GM23248 (cell line): ENCODE measurements around the gene APH1B. TPM values are rescaled to one million over a fixed set of nuclear protein-coding genes. Genes with fewer than 3 reads are reported as not detected.
A peak's percentile ranks its signal among the peaks of the same experiment; 100 is the strongest.

Experiments
- DNase-seq: peaks from one replicate; pipeline ENCODE4 v3.0.0-alpha.2; 2015
- H2AFZ ChIP-seq: fragments of 200-600 bp; sonication (generic); 2 replicates; pipeline ENCODE4 v1.6.1; 2016; ENCODE audit warnings: antibody characterized with exemption
- H3F3A ChIP-seq: fragments of 200-600 bp; sonication (generic); 2 replicates; pipeline ENCODE4 v1.6.1; 2016; ENCODE audit warnings: mild to moderate bottlenecking, antibody characterized with exemption, mixed run types; ENCODE audit not compliant: insufficient read depth
- H3K27ac ChIP-seq: fragments of 200-600 bp; sonication (generic); 2 replicates; pipeline ENCODE4 v1.5.1; 2016; ENCODE audit warnings: mild to moderate bottlenecking
- H3K27me3 ChIP-seq: fragments of 200-600 bp; sonication (generic); replicated peaks from 2 replicates; pipeline ENCODE4 v1.6.1; 2016; ENCODE audit warnings: mild to moderate bottlenecking; ENCODE audit not compliant: insufficient read depth
- H3K36me3 ChIP-seq: fragments of 200-600 bp; sonication (generic); 2 replicates; pipeline ENCODE4 v1.6.1; 2016; ENCODE audit warnings: low read depth, mild to moderate bottlenecking
- H3K4me1 ChIP-seq: fragments of 200-600 bp; sonication (generic); 2 replicates; pipeline ENCODE4 v1.6.1; 2016; ENCODE audit warnings: mild to moderate bottlenecking; ENCODE audit not compliant: insufficient read depth
- H3K4me2 ChIP-seq: fragments of 200-600 bp; sonication (generic); one replicate; pipeline ENCODE4 v1.6.1; 2016; ENCODE audit warnings: mild to moderate bottlenecking; ENCODE audit not compliant: unreplicated experiment
- H3K4me3 ChIP-seq: fragments of 200-600 bp; sonication (generic); 2 replicates; pipeline ENCODE4 v1.5.1; 2016; ENCODE audit warnings: mild to moderate bottlenecking
- H3K79me2 ChIP-seq: fragments of 200-600 bp; sonication (generic); 2 replicates; pipeline ENCODE4 v1.6.1; 2016; ENCODE audit warnings: mild to moderate bottlenecking; ENCODE audit not compliant: insufficient read depth
- H3K9ac ChIP-seq: fragments of 200-600 bp; sonication (generic); 2 replicates; pipeline ENCODE4 v1.6.1; 2016; ENCODE audit warnings: mild to moderate bottlenecking
- H3K9me2 ChIP-seq: fragments of 200-600 bp; sonication (generic); 2 replicates; pipeline ENCODE4 v1.6.1; 2016; ENCODE audit warnings: mixed run types, mild to moderate bottlenecking, moderate library complexity; ENCODE audit not compliant: insufficient read depth
- H3K9me3 ChIP-seq: fragments of 200-600 bp; sonication (generic); one replicate; pipeline ENCODE4 v1.6.1; 2017; ENCODE audit warnings: low read depth
- H4K20me1 ChIP-seq: fragments of 200-600 bp; sonication (generic); 2 replicates; pipeline ENCODE4 v1.6.0; 2016; ENCODE audit not compliant: insufficient read depth
- EZH2 ChIP-seq: fragments of 200-600 bp; sonication (generic); IDR thresholded peaks from 2 replicates; pipeline ENCODE4 v1.6.1; 2018; ENCODE audit warnings: antibody characterized with exemption, mild to moderate bottlenecking; ENCODE audit not compliant: insufficient read depth, poor library complexity, severe bottlenecking
- EZH2phosphoT487 ChIP-seq: fragments of 200-600 bp; sonication (generic); IDR thresholded peaks from 2 replicates; pipeline ENCODE4 v1.6.1; 2018; ENCODE audit warnings: antibody characterized with exemption, moderate library complexity, mild to moderate bottlenecking, low read depth; ENCODE audit not compliant: insufficient read depth
- WGBS, 2 experiments: methylation state at CpG; one replicate each; pipeline ENCODE4 v1.1.6; 2015 to 2017; ENCODE audit warnings: low lambda C conversion rate in 2 of 2, low coverage in 1 of 2; ENCODE audit errors: missing lambda C conversion rate in 2 of 2; 5-methylcytosine and 5-hydroxymethylcytosine counted together
- in situ Hi-C: fragments of 300-500 bp; cut with MboI; formaldehyde crosslinking; loops from 2 replicates; pipeline ENCODE4 v1.15.0; 2020
- polyA plus RNA-seq: library from polyadenylated mRNA; unstranded; fragments of >200 nt; fragmentation: Nextera tagmentation; extraction: Ambion mirVana; gene quantifications from 2 replicates; pipeline ENCODE4 v1.2.1, GENCODE V29; 2016
- total RNA-seq: library from RNA; depleted of rRNA; stranded (reverse); fragments of >200 nt; shearing (Covaris generic); gene quantifications from 2 replicates; pipeline ENCODE4 v1.2.3, GENCODE V29; 2014

APH1B gene
- total and polyA plus RNA-seq, 2 experiments from 2014 or later, result 15.8 to 40.5 TPM

GRCh38 chr15:63244976-63245645 lies 32.3 kb upstream of the APH1B start:
- H3K9ac ChIP-seq, result peak overlapping the region; percentile 61

GRCh38 chr15:63246691-63247469 lies 30.5 kb upstream of the APH1B start:
- Histone ChIP-seq H3K4me3 (no peak overlapping the region), H3K4me2 (peak overlapping the region; percentile 66), H3K79me2 (peaks cover 13% of the 10 kb centered on the region), H3K27me3 (no peaks in the 10 kb centered on the region), H2AFZ (no peak overlapping the region), H3K9me2 (no peaks in the 10 kb centered on the region), H3K9me3 (no peaks in the 10 kb centered on the region), H4K20me1 (no peaks in the 10 kb centered on the region), H3K27ac (peak overlapping the region; percentile 83), H3F3A (peaks cover 77% of the 10 kb centered on the region), H3K36me3 (peaks cover under 1% of the 10 kb centered on the region; the same call in 1 of the 2 replicates), H3K4me1 (peaks cover 76% of the 10 kb centered on the region), H3K9ac (0 out of 2 replicates have a peak overlapping the region, but pooled peaks have one; percentile 23)
- peak; percentile 94 for DNase-seq
- in situ Hi-C loops, result no loop called here
- TF ChIP-seq EZH2phosphoT487 (no peak), EZH2 (no peak)
- 56 to 62% methylated on average over 5 of the region's 5 CpGs for WGBS, 2 experiments

More at GRCh38 chr15:63244976-63245645, 32.3 kb upstream of the APH1B start:
- in situ Hi-C loops, result no loop called here
- DNase-seq, result peak; percentile 64
- peak overlapping the region; percentile 30 for H3K4me3 ChIP-seq
- no peaks in the 10 kb centered on the region for H3K27me3 ChIP-seq
- no peak for TF ChIP-seq EZH2
- no peak for TF ChIP-seq EZH2phosphoT487
- no peaks in the 10 kb centered on the region; the same call in 1 of the 2 replicates for H3K36me3 ChIP-seq
- peaks cover 31% of the 10 kb centered on the region for H3K79me2 ChIP-seq
- no peaks in the 10 kb centered on the region for H3K9me2 ChIP-seq
- H3K4me1 ChIP-seq, result peaks cover 63% of the 10 kb centered on the region
- 32 to 37% methylated on average over 5 of the region's 5 CpGs for WGBS, 2 experiments
- no peak overlapping the region for H2AFZ ChIP-seq
- peak overlapping the region; percentile 73 for H3K4me2 ChIP-seq
- no peaks in the 10 kb centered on the region for H3K9me3 ChIP-seq
- no peaks in the 10 kb centered on the region for H4K20me1 ChIP-seq
- H3F3A ChIP-seq, result peaks cover 67% of the 10 kb centered on the region
- peak overlapping the region; percentile 73 for H3K27ac ChIP-seq

GRCh38 chr15:63250312-63250965 lies 27.0 kb upstream of the APH1B start:
- in situ Hi-C loops, result no loop called here
- Histone ChIP-seq H3K4me2 (peak overlapping the region; percentile 67), H3K27ac (peak overlapping the region; percentile 87), H2AFZ (no peak overlapping the region), H3K4me3 (no peak overlapping the region), H3K9me2 (no peaks in the 10 kb centered on the region), H3K9ac (peak overlapping the region; percentile 56), H3K79me2 (peaks cover 18% of the 10 kb centered on the region; the same call in 1 of the 2 replicates), H3K36me3 (peaks cover 5% of the 10 kb centered on the region; the same call in 1 of the 2 replicates), H3K4me1 (peaks cover 59% of the 10 kb centered on the region), H4K20me1 (no peaks in the 10 kb centered on the region), H3K9me3 (no peaks in the 10 kb centered on the region), H3K27me3 (no peaks in the 10 kb centered on the region), H3F3A (peaks cover 66% of the 10 kb centered on the region)
- TF ChIP-seq EZH2 (no peak), EZH2phosphoT487 (peak; percentile 94)
- peak; percentile 99 for DNase-seq
- WGBS, 2 experiments, result 5 to 7% methylated on average over 4 of the region's 4 CpGs

GRCh38 chr15:63251701-63252100 lies 25.7 kb upstream of the APH1B start:
- TF ChIP-seq EZH2phosphoT487, result no peak
- TF ChIP-seq EZH2, result no peak
- Histone ChIP-seq H3K27me3 (no peaks in the 10 kb centered on the region), H3K4me2 (peak overlapping the region; percentile 67), H3K27ac (peak overlapping the region; percentile 87), H3K9me3 (no peaks in the 10 kb centered on the region), H3K4me3 (no peak overlapping the region), H2AFZ (no peak overlapping the region), H3K36me3 (0 out of 2 replicates have a peak, but pooled peaks cover 5% of the 10 kb centered on the region), H3K9me2 (no peaks in the 10 kb centered on the region), H3F3A (peaks cover 60% of the 10 kb centered on the region), H3K4me1 (peaks cover 60% of the 10 kb centered on the region), H3K79me2 (peaks cover 14% of the 10 kb centered on the region; the same call in 1 of the 2 replicates), H4K20me1 (no peaks in the 10 kb centered on the region), H3K9ac (0 out of 2 replicates have a peak overlapping the region, but pooled peaks have one; percentile 56)
- peak; percentile 11 for DNase-seq
- in situ Hi-C loops, result no loop called here
- 91 to 98% methylated on average over 2 of the region's 2 CpGs for WGBS, 2 experiments
